GM18505 (cell line): ENCODE data around the gene ST3GAL5.
"Not testable (repeated sequence)": the region's sequence is repeated elsewhere in the genome, so short reads cannot be mapped to it uniquely, and the experiment has no call there.

ENCODE experiments used
- ATAC-seq: cut with Tn5 transposase; IDR thresholded peaks from one replicate; pipeline ENCODE4 v1.9.1; 2021; ENCODE audit not compliant: unreplicated experiment
- POLR2A ChIP-seq: IDR thresholded peaks from 4 replicates; pipeline ENCODE4 v1.6.1; 2011; ENCODE audit warnings: borderline replicate concordance; ENCODE audit not compliant: insufficient read depth, insufficient read length; ENCODE audit errors: extremely low read depth

The ST3GAL5 gene

DNA sequence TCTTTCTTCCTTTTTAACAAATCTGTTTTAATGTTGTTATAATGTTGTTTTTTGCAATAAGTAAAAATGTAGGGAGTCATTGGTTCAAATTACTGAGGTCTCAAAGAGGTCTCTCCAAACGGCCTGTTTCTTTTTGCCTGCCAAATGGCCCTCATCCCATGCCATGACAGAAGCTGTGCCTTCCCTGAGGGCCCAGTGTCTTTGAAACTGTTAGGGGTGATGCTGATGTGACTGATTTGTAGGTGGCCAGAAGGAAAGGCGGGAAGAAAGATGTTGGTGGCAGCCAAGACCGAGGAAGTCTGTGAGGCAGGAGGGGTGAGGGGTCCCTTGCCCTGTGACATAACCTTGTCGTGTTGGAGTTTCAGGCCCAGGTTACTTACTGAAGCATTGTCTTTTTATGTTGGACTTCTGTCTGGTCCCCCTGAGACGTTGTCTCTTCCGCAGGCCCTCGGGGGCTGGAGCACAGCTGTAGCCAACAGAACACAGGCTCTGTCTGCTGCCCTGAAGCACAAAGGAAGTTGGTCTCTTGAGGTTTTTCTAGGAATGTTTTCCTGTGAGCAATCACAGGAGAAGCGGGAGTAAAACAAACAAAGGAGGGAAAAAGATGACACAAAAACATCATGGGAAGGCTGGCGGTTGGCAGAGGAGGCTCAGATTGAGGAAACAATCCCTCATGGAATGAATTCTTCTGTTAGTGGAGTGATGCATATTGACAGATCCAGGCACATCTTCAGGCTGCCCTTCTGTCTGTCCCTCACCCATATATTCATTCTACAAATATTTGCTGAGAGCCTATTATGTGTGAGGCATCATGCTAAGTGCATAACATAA lies 4.9 kb upstream of the ST3GAL5 start:
- no peak for ATAC-seq
- no peak for TF ChIP-seq POLR2A

DNA sequence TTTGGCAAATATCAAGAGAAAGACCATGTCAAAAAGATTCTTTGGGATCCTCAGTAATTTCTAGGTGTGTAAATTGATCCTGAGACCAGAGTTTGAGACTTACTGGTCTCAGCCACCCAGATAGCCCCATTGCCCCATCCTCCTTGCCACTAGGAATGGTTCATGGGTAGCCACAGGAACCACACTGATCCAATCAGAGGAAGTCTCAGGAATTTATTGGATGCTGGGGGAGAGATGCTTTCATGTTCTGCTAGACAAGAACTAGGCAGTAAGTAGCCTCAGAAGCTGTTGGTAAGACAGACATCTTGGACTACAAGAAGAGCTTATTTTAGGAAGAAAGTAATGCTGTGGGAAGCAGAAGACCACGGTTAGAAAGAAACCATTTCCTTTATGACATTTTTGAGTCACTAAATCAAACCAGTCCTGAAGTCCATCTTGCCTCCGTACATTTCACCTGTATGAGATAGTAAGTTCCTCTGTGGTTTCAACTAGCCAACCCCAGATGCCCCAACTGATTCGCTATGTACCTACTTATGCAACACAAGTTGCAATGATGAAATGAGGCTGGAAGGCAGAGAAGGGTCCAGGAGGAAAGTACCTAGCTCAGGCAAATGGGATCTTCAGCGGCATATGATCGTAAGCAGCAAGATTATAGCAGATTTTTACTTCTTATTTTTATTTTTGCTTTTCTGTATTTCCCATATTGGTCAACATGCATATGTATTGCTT lies 3.6 kb upstream of the ST3GAL5 start:
- no peak for ATAC-seq
- TF ChIP-seq POLR2A, result no peak

DNA sequence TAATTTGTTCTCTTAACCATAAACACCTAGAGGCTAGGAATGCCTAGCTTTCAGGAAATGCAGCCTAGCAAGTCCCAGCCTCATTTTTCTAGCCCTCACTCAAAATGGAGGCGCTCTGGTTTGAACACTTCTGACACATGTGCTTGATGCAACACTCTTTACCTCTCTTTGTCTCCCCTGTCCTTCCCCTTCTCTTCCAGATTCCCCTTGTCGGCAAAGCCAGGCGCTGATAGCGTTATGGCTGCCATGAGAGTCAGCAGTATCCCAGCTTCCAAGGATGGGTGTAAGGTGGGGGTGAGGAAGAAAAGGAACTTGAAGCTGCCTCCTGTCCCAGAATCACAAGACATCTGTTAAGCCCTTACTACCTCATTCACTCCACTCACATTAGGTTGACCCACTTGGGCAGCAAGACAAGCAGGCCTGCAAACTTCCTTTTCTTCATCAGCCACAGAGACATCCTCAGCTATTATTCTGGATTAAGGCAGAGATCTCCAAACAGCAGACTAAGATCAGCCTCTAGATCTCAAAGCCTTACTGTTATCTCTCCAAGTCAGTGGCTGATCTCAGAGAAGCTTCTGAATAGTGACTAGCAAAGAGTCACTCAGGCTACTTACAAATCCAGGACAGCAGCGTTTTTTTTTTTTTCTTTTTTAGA lies 1.9 kb upstream of the ST3GAL5 start:
- no peak for ATAC-seq
- TF ChIP-seq POLR2A, result no peak

DNA sequence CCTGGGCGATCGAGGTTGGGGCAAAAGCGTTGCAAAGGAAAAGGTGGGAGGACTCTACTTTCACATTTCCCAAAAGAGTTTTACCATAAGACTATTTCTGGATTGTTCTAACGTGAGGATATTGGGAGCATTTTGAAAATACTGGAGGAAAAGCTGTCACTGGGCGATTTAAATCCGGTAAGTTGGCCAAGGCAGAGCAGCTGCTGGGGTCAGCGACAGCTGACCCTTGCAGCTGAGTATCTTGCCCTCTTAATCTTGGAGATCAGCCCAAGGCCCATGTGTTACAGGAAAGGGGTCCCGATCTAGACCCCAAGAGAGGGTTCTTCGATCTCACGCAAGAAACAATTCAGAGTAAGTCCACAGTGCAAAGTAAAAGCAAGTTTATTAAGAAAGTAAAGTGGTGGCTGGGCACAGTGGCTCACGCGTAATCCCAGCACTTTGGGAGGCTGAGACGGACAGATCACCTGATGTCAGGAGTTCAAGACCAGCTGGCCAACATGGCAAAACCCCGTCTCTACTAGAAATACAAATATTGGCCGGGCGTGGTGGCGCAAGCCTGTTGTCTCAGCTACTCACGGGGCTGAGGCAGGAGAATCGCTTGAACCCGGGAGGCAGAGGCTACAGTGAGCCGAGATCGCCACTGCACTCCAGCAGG lies 964 bp upstream of the ST3GAL5 start:
- no peak for TF ChIP-seq POLR2A
- no peak for ATAC-seq

- no peak for TF ChIP-seq POLR2A
- ATAC-seq, result no peak
These were observed 638 bp downstream of the ST3GAL5 start for GRCh38 chr2:85888020-85888683.

DNA sequence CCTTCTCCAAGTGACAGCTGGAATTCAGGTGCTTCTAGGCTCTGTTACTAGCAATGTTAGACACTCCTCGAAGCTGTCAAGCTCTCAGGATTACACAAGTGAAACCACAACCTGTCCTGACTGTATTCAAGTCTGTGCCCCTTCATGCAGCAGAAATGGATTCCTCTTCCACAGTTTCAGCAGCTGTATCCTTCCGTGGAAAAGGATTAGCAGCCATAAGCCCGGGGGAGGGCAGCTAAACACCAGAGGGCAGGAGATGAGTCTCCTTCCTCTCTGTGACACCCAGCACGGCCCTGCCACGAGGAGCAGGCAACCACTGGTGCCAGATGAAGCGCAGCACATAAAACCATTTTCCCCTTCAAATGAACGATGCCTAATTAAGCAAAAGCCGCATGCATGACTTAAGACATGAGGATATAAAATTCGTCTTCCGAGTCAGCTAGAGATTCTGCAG lies 1.2 kb downstream of the ST3GAL5 start:
- TF ChIP-seq POLR2A, result no peak
- no peak for ATAC-seq

DNA sequence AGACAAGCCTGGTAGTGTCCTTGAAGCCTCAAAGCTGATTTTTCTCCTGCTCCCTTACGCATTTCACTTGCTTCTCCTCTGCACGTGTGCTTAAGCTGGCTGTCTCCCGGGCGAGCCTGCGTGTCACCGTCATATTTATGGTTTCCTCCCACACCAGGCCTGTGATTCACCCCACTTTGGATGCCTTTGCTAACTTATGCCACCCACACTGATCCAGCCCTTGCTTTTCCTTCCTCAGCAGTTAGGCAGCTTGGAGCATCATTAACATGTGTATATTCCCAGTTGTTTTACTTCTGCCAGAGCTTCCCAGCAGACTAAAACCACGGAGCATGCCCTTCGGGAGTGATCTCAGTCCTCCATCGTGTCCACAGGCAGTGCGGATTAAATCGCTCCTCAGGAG lies 2.2 kb downstream of the ST3GAL5 start:
- no peak for ATAC-seq
- no peak for TF ChIP-seq POLR2A

DNA sequence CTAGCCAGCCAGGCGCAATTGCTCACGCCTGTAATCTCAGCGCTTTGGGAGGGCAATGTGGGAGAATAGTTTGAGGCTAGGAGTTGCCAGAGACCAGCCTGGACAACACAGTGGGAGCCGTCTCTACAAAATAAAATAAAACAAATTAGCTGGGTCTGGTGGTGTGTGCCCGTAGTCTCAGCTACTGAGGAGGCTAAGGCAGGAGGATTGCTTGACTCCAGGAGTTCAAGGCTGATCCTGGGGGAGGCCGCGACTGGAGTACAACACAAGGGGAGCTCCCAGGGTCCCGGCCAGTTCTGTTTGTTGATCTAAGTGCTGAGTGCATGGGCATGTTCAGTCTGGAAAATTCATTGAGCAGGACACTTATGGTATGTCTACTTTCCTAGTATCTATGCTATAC lies 2.6 kb downstream of the ST3GAL5 start:
- TF ChIP-seq POLR2A, result no peak
- no peak for ATAC-seq

- not testable (repeated sequence) for ATAC-seq
These were observed 7.0 kb downstream of the ST3GAL5 start for GRCh38 chr2:85881781-85882180.

DNA sequence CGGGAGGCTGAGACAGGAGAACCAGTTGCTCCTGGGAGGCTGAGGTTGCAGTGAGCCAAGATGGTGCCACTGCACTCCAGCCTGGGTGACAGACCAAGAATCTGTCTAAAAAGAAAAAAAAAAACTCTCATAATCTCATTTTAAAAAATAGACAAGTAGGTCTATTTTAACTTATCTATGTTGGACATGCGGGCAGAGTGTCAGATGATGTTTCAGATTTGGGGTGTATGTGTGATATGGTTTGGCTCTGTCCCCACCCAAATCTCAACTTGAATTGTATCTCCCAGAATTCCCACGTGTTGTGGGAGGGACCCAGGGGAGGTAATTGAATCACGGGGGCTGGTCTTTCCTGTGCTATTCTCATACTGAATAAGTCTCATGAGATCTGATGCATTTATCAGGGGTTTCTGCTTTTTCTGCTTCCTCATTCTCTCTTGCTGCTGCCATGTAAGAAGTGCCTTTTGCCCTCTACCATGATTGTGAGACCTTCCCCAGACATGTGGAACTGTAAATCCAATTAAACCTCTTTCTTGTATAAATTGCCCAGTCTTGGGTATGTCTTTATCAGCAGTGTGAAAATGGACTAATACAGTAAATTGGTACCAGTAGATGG lies 8.0 kb downstream of the ST3GAL5 start:
- ATAC-seq, result not testable (repeated sequence)

- ATAC-seq, result no peak
These were observed 9.9 kb downstream of the ST3GAL5 start for GRCh38 chr2:85878719-85879370.

More at GRCh38 chr2:85878719-85879370, 9.9 kb downstream of the ST3GAL5 start:
- no peak for TF ChIP-seq POLR2A
